Lower leg skin (tissue), 3 donors: Measurements from ENCODE around the gene PRELID1.

Experiments used
- POLR2A ChIP-seq, 2 donors: fragments of 450-650 bp; IDR thresholded peaks; one replicate each; pipeline ENCODE4 v1.6.1; 2016 to 2017; ENCODE audit warnings: antibody characterized with exemption in 2 of 2, mild to moderate bottlenecking in 1 of 2, moderate library complexity in 1 of 2
- TF ChIP-seq, protein P1 (sequence below), 3 donors: fragments of 450-650 bp; IDR thresholded peaks; one replicate each; pipeline ENCODE4 v1.5.1; 2016; ENCODE audit warnings: antibody characterized with exemption in 3 of 3, mild to moderate bottlenecking in 3 of 3, moderate library complexity in 2 of 3

DNA sequence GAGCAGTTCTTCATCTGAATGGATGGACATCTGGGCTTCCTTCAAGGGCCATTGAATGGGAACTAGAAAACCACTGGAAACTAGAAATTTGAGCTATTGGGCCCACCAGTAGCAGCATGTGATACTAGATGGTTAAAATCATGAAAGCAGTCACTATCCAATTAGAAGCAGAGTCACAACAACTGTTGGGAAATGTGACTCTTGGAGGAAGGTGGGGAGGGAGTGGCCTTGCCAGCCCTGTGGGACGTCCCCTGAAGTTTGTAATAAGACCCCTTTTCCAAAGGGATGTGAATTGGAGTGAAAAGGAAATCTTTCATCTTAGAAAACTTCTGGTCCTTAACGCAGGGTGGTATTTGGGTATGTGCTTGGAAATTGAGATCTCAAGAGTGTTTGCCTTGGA lies 5.7 kb upstream of the PRELID1 start:
- TF ChIP-seq POLR2A (IDR thresholded peaks at IDR 0.05): no peak
- TF ChIP-seq, protein P1, sequence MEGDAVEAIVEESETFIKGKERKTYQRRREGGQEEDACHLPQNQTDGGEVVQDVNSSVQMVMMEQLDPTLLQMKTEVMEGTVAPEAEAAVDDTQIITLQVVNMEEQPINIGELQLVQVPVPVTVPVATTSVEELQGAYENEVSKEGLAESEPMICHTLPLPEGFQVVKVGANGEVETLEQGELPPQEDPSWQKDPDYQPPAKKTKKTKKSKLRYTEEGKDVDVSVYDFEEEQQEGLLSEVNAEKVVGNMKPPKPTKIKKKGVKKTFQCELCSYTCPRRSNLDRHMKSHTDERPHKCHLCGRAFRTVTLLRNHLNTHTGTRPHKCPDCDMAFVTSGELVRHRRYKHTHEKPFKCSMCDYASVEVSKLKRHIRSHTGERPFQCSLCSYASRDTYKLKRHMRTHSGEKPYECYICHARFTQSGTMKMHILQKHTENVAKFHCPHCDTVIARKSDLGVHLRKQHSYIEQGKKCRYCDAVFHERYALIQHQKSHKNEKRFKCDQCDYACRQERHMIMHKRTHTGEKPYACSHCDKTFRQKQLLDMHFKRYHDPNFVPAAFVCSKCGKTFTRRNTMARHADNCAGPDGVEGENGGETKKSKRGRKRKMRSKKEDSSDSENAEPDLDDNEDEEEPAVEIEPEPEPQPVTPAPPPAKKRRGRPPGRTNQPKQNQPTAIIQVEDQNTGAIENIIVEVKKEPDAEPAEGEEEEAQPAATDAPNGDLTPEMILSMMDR (IDR thresholded peaks at IDR 0.05): no peak
